ENCODE data around the gene YIPF1.

Gene YIPF1

DNA sequence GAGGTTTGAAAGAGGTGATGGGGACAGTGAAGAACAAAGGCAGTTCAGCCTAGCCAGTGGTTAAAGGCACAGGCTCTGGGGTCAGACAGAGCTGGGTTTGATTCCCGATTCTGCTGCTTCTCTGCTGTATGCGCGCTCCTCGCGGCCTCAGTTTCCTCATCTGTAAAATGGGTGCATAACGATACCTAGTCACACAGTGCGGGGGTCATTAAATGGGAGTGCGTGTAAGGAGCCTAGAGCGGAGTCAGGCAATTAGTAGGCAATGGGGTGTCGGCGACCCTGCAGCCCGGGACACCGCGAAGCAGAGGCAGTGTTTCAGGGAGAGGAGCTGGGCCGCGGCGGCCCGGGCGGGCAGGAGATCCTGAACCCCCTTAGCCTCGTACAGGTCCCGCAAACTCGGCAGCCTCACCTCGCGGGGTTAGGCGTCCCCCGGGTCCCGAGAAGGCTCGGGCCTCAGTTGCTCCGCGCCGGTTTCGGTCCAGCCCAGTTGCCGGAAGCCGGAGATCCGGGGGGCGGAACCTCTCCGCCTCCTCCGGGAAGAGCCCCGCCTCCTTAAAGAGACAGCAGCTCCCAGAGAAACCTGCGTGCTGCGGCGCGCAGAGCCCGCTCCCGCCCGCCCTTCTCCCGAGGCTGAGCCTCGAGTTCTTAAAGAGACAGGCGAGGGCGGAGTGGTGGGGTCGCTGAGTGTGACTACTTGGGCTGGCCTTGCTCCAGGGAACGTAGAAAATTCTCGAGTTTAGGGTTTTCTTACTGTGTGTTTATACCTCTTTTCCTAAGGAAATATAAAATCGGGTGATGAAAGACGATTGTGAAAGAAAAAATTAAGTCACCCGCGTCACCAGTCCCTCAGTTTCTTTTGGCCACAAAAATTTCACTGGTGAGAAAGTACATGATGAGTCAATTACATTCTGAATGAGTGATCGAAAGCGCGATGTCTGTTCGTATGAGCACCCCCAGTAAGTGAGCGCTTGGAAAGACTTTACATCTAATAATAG lies at the start of gene YIPF1:
TSS of gene YIPF1 (minus strand) at position 494 of the 995 bp plus-strand sequence. CDS start 860 bp downstream, outside the sequence.
- DNase-seq: peak; percentile 70

GRCh38 chr1:53938136-53938830 lies 48.7 kb upstream of the YIPF1 start:
- DNase-seq: no peak

DNA sequence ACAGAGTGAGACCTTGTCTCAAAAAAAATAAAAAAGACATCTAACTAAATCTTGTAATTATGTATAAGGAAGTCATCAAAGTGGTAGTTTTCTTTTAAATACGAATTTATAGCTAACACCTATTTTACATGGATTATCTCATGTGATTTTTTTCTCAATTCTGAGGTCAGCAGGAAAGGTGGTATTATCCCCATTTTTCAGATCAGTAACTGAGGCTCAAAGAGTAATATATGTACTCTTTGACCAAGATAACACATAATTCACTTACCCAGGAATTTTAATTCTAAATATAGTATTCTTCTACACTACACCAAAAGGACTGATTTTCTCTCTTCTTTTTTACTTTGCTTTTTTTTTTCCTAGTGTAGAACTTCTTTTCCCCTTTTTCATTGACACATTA lies 46.8 kb upstream of the YIPF1 start:
- DNase-seq: no peak

- no peak for DNase-seq
These were observed 44.7 kb upstream of the YIPF1 start for GRCh38 chr1:53934170-53934765.

DNA sequence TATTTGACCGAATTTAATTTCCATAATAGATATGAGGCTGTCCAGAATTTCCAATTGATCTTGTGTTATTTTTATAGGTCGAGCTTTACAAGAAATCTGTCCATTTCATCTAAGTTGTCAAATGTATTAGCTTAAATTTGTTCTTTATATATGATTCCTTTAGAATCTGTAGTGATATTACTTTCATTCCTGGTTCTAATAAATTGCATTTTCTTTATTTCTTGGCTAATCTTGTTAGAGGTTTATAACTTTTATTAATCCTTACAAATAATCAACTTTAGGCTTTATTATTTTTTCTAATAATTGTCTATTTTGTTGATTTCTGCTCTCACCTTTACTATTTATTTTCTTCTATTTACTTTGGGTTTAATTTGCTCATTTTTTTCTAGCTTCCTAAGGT lies 41.9 kb upstream of the YIPF1 start:
- no peak for DNase-seq

DNA sequence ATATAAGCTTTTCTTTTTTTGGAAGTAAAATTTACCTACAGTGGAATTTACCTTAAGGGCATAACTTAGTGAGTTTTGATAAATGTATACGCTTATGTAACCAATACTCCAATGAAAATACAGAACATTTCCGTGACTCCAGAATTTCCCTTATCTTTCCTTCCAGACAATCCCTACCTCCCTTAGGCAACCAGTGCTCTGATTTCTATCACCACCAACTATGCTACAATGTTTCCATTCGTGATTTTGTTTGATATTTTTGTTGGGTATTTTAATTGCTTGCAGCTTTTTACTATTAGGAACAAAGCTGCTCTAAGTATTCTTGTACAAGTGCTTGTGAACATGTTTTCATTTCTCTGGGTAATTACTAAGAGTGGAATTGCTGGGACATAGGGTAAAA lies 41.3 kb upstream of the YIPF1 start:
- DNase-seq: no peak

- no peak for DNase-seq
These were observed 39.8 kb upstream of the YIPF1 start for GRCh38 chr1:53929246-53929960.

DNA sequence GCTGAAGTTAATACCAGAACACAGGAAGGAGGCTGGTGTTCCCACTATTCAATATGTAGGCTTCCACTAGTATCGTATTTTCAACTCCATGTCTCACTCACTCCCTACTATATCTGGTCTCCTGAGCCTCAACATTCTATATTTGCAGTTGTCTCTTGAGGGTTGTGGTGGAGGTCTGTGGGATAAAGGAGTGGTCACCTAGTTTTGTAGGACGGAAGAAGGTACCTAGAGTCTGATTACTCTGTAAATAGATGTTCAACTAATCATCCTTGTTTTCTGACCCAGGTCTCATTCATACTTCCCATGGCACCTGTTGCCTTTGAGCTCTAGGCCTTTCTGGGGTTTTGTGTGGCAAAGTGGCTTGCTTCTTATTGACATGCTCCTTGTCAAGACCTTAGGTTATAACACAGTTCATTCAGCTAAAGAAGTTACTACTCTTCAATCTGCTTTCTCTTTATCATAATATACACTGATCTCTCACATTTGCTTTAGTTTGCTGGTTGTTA lies 37.8 kb upstream of the YIPF1 start:
- no peak for DNase-seq

- no peak for DNase-seq
These were observed 30.1 kb upstream of the YIPF1 start for GRCh38 chr1:53919675-53920066.

DNA sequence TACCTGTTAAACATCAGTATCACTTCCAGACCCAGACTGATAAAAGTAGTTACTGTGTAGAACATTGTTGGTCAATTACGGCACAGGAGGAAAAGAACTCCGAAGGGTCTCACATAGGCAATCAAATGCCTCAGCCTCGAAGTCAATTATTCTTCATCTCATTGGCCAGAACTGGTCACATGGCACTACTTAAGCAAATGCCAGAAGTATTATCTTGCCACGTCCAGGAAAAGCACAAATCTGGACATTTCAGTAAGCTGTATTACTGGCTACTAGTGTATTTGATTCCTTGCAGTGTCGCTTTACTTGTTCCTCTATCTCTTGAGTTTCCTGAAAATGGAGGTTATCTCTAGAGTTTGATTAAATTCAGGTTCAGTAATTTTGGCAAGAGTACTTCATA lies 28.7 kb upstream of the YIPF1 start:
- no peak for DNase-seq

GRCh38 chr1:53913352-53914033 lies 23.9 kb upstream of the YIPF1 start:
- no peak for DNase-seq

- DNase-seq: no peak
These were observed 21.8 kb upstream of the YIPF1 start for GRCh38 chr1:53911442-53911841.

GRCh38 chr1:53909946-53910345 lies 20.3 kb upstream of the YIPF1 start:
- no peak for DNase-seq

DNA sequence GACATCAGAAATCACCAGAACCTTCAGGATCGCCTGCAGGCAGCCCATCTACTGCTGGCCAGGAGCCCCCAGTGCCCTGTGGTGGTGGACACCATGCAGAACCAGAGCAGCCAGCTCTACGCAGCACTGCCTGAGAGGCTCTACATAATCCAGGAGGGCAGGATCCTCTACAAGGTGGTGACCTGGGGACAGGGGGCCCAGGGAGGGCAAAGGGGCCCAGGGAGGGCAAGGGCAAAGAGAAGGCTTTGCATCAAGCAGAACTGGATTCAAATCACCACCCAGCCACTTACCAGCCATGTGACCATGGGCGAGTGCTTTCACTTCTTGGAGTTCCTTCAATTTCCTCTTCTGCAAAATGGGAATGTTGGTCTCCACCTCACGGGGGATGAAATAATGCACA lies 16.5 kb upstream of the YIPF1 start:
- no peak for DNase-seq

- DNase-seq: no peak
These were observed 15.9 kb upstream of the YIPF1 start for GRCh38 chr1:53905509-53905908.

- no peak for DNase-seq
These were observed 12.9 kb upstream of the YIPF1 start for GRCh38 chr1:53902235-53903138.

DNA sequence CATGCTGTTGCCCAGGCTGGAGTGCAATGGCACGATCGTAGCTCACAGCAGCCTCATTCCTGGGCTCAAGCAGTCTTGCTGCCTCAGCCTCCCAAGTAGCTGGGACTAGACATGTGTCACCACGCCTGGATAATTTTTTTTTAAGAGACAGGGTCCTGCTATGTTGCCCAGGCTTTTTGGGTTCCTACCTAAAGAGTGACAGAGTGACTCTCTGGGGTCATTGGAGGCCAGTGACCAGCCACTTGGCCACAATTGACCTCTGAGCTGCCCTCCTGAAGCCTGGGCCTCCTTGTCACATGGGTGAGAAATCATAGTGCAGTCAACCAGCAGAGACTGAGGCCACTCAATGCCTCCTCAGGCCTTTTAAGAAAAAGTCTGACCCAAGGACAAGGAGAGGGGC lies 10.1 kb upstream of the YIPF1 start:
- DNase-seq: no peak

GRCh38 chr1:53899206-53899628 lies 9.6 kb upstream of the YIPF1 start:
- no peak for DNase-seq

- no peak for DNase-seq
These were observed 7.1 kb upstream of the YIPF1 start for GRCh38 chr1:53896635-53897229.

- DNase-seq: no peak
These were observed 5.8 kb upstream of the YIPF1 start for GRCh38 chr1:53895421-53895820.

- no peak for DNase-seq
These were observed 5.0 kb upstream of the YIPF1 start for GRCh38 chr1:53894644-53895043.

Measured in NCI-H510A (cell line).